ENCODE measurements around the gene PPP6R2. TPM values are rescaled to one million over a fixed set of nuclear protein-coding genes. Genes with fewer than 3 reads are reported as not detected.

PPP6R2 gene
- total and polyA plus RNA-seq, 2 of the 8 experiments (the other 6 are each of a cell fraction or from before 2014, with no cell fraction given): 25.0 to 32.2 TPM

DNA sequence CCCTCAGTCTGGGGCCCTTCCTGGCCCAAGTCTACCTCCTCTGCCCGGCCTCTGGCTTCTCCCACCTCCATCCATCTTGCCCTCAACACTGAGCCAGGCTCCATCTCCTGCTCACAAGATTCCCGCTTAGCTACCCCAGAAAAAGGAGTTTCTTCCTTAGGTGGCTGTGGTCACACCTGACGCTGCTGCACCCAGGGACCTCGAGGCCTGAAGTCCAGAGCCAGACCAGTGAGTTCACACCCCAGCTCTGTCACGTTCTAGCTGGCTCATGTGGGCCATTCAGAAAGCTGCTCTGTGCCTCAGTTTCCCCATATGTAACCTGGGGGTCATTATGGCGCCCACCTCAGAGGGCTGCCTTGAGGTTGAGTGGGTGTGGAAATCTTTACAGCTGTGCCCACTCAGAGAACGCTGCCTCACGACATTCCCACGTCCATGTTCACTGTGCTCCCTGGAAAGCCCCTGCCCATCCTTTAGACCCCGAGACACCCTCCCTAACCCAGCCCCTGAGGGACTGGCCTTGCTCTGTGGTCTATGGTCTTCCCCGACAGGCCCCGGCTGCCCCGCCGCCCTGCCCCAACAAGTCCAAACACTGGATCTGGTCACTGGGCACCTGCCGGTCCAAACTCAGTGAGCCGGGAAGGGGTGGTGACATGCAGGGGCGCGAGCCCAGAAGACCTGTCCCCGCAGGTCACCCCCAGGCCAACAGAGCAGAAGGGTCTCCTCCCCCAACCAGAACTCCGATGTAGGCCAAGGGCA lies 45.4 kb upstream of the PPP6R2 start:
- no peak for FAIRE-seq
- Histone ChIP-seq H2AFZ (ENCODE audit: low read length) (no peak overlapping the region), H3K18ac (ENCODE audit: extremely low read depth, low read length) (no peak overlapping the region), H3K9me3 (ENCODE audit: insufficient read depth in 2 of 2, low read depth in 1 of 2, low read length in 1 of 2) (no peaks in the 10 kb centered on the region), H3K14ac (ENCODE audit: insufficient read length) (no peak overlapping the region), H3K27ac (ENCODE audit: low read depth, low read length) (no peak overlapping the region), H3K4ac (replicated peaks; ENCODE audit: insufficient read length, low read depth, low read length) (peak overlapping the region; percentile 53), H2BK15ac (ENCODE audit: low read length) (no peak overlapping the region), H3K4me1 (replicated peaks in 1 of 4; ENCODE audit: control insufficient read depth in 3 of 4, insufficient read depth in 4 of 4, low read length in 3 of 4) (peaks cover 0 to 37% (median 24%) of the 10 kb centered on the region in 4 experiments; a peak in 6 of 7 replicates), H4K8ac (ENCODE audit: extremely low read depth, insufficient read depth, low read length) (no peak overlapping the region), H3K79me2 (ENCODE audit: control insufficient read depth in 1 of 2, insufficient read depth in 2 of 2, low read length in 2 of 2) (peaks cover 0 to 37% of the 10 kb centered on the region in 2 experiments; a peak in 3 of 4 replicates), H3K4me2 (ENCODE audit: insufficient read depth in 1 of 2, low read depth in 2 of 2, low read length in 2 of 2) (no peak overlapping the region; a peak in 1 of 4 replicates), H3K9ac (replicated peaks in 1 of 4; ENCODE audit: extremely low read depth in 1 of 4, low read depth in 3 of 4, low read length in 3 of 4) (no peak overlapping the region), H3K79me1 (ENCODE audit: low read depth, low read length) (peaks cover 22% of the 10 kb centered on the region), H3K23me2 (ENCODE audit: low read depth, low read length) (peaks cover 9% of the 10 kb centered on the region; the same call in 1 of the 2 replicates), H2BK12ac (ENCODE audit: low read depth, low read length) (no peak overlapping the region), H3K27me3 (replicated peaks in 1 of 4; ENCODE audit: control insufficient read depth in 3 of 4, extremely low read depth in 1 of 4, insufficient read depth in 3 of 4, low read length in 3 of 4) (no peaks in the 10 kb centered on the region; a peak in 2 of 7 replicates), H4K5ac (ENCODE audit: insufficient read length, low read depth, low read length) (no peak overlapping the region), H3K36me3 (ENCODE audit: control insufficient read depth in 2 of 4, insufficient read depth in 4 of 4, low read length in 3 of 4) (no peaks in the 10 kb centered on the region), H2BK5ac (ENCODE audit: low read depth, low read length) (peak overlapping the region; percentile 75; the same call in 1 of the 2 replicates), H2BK120ac (replicated peaks; ENCODE audit: low read depth, low read length) (no peak overlapping the region), H2AK5ac (ENCODE audit: low read depth, low read length) (peak overlapping the region; percentile 95), H2BK20ac (ENCODE audit: low read length) (no peak overlapping the region), H4K91ac (replicated peaks; ENCODE audit: insufficient read length, low read length) (peak overlapping the region; percentile 40), H4K20me1 (replicated peaks in 1 of 2; ENCODE audit: control insufficient read depth in 1 of 2, insufficient read depth in 2 of 2, low read length in 2 of 2) (peaks cover 14 to 31% of the 10 kb centered on the region in 2 experiments), H3K23ac (ENCODE audit: insufficient read length) (no peak overlapping the region), H3K56ac (replicated peaks; ENCODE audit: insufficient read length, low read depth, low read length) (no peak overlapping the region), H3K4me3 (ENCODE audit: extremely low read depth in 1 of 4, insufficient read depth in 2 of 4, low read depth in 3 of 4, low read length in 4 of 4) (no peak overlapping the region)
- no peak for TF ChIP-seq TCF12 (IDR thresholded peaks at IDR 0.05; ENCODE audit: low read depth, low read length)
- TF ChIP-seq SIN3A (conservative IDR thresholded peaks at IDR 0.05 in 1 of 2, IDR thresholded peaks at IDR 0.05 in 1 of 2; ENCODE audit: low read depth in 1 of 2, low read length in 2 of 2): no peak
- TF ChIP-seq FOSL1 (IDR thresholded peaks at IDR 0.05; ENCODE audit: insufficient read depth, low read depth, low read length): no peak
- ChIA-PET CTCF (ENCODE audit: partially characterized antibody) (interaction anchor here (1.2 to 2.6 kb wide), 4 partner anchors 8 to 49 kb away, joined by 4 to 11 read pairs (median 8); no protein-coding TSS in a partner anchor), POLR2A (ENCODE audit: partially characterized antibody) (interaction anchor here (1.2 kb wide), 2 partner anchors 26 to 45 kb away, joined by 3 read pairs; no protein-coding TSS in a partner anchor)
- no peak for DNase-seq (ENCODE audit: low read depth in 1 of 2, low spot score in 2 of 2)
- 88% methylated on average over 16 of the region's 20 CpGs; no CpG with 5 or more reads in 1 of the 2 experiments for whole genome bisulfite sequencing, 2 experiments (ENCODE audit: extremely low coverage in 1 of 2, insufficient coverage in 1 of 2, insufficient read length in 1 of 2, insufficient replicate concordance in 2 of 2, low coverage in 1 of 2, low lambda C conversion rate in 2 of 2, missing lambda C conversion rate in 1 of 2)
